ENCODE measurements around the gene PJA1.

The PJA1 gene

DNA sequence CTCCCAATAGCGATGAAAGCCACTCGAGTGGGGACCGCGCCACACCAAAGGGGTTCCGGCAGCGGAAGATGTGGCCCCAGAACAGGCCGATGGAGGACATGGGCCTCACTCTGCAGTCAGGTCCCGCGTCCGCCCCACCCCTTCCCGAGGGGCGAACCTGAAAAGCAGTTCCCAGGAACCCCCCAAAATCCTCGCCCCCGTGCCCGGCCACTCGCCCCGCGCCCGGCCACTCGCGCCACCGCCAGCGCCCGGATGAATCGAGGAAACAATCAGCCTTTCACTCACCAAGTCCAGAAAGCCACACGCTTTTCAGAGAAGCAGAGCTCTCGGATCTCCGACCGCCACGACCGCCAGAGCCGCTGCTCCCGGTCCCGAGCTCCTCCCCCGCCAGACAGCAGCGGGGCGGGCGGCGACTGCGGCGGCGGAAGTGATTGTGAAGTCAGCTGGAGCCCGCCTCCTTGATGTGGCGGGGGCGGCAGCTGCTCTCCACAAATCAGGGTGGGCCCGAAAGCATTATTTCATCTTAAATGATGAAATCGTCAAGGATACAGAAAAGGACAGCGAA, at the start of gene PJA1:
PJA1 (minus strand) TSS at position 367 of the 565 bp plus-strand sequence. CDS start 2,380 bp downstream, outside the sequence.
- DNase-seq = peak; percentile 40

DNA sequence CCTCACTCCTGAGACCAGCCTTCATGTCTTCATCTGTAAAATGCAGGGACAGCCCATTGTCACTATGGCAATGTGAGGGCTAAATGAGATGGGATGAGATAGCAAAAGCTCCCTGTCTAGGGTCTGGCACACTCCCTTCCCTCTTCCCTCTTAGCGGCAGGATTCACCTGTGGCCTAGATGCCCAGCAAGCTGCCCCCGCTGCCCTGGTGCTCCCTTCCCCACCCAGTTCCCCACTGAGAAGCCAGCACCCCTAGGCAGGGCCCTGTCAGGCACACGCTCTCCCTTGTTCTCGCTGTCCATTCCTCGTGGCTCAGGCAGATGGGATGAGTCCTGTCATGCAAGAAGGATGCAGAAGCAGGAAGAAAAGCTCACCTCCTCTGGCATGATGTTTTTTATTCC, 49.2 kb upstream of the PJA1 start:
- no peak for DNase-seq

DNA sequence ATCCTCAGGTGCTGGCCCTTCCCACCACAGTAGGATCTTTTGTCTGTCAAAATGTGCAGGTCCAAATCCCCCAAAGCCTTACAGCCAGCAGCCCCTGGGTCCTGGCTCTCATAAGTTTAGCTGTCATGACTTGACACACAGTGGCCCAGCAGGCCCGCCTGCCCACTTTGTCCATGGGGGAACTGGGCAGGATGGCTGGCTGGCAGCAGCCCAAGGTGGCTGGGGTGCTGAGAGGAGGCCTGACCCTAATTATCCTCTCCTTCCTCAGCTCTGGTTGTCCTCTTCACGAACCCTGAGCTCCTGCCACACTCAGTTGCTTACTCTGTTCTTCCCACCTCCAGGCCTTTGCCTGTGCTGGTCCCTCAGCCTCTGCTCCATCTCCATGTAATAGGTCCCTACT, 46.4 kb upstream of the PJA1 start:
- DNase-seq = no peak

GRCh38 chrX:69210581-69210980, 45.3 kb upstream of the PJA1 start:
- no peak for DNase-seq

DNA sequence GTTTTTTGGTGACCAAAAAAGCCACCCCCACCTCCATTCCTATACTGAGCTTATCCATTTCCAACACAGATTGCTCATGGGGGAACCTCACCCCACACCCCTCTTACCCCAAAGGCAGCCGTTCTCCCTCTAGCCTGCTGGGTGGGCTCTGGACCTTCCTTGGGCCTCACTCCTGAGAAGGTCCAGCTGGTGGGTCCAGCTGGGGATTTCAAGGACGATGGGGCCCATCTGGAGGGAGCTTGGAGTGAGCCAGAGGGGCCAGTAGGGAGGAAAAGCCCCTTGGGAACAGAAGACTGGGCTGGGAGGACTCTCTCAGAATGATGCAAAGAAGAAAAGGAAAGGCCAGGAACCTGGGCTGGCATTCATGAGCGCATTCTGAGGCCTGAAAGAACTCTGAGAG, 42.0 kb upstream of the PJA1 start:
- DNase-seq = no peak

DNA sequence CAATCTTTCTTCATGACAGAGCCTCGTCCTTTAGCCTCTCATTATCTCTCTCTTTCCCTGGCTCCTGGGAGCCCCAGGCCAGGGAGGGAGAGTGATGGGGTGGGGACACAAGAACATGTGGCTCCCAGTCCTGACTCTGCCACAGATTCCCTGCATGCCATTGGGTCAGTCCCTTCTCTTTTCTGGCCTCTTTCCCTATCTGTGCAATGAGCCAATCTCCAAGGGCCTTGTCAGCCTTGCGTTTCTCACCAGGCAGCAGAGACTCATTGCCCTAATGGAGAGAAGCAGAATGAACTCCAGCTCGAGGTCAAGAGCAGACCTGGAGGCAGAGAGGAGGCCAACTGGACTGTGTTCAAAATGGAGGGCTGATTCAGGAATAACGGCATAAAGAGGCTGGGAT, 38.4 kb upstream of the PJA1 start:
- no peak for DNase-seq

- no peak for DNase-seq
Observed at GRCh38 chrX:69197690-69198089, 32.4 kb upstream of the PJA1 start.

- no peak for DNase-seq
Observed at GRCh38 chrX:69196666-69197065, 31.4 kb upstream of the PJA1 start.

GRCh38 chrX:69195810-69196209, 30.6 kb upstream of the PJA1 start:
- DNase-seq = no peak

DNA sequence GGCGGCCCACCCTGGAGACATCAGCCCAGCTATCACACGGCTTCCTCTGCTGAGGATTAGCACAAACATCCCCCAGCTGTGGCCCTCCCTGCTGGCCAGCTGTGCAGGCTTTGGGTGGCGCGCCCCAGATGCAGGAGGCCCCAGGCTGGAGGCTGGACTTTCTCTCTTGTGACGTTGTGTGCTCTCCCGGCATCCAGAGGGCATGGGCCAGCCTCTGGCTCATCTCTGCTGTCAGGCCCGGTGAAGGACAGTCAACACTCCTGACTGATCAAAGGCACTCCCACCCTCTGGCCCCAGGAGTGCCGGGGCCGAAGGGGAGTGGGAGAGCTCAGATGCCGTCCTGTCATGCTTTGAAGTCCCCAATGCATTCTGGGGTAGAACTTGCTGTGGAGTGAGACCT, 29.9 kb upstream of the PJA1 start:
- no peak for DNase-seq

DNA sequence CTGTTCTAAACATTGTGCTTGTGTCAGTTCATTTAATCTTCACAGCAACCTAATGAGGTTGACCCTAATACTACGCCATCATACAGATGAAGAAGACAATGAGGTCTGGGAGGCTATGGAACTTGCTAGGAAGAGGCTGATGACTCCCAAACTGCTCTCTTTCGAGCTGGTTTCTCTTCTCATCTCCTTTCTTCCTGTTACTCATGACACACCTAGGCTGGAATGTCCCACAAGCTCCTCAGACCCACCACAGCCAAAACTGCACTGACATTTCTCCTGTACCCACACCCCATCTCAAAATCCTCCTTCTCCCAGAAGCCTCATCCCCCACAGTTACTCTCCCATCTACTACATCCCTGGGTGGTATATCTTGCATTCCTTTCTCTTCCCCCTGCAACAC, 27.4 kb upstream of the PJA1 start:
- DNase-seq = no peak

GRCh38 chrX:69189576-69190371, 24.5 kb upstream of the PJA1 start:
- DNase-seq = no peak

DNA sequence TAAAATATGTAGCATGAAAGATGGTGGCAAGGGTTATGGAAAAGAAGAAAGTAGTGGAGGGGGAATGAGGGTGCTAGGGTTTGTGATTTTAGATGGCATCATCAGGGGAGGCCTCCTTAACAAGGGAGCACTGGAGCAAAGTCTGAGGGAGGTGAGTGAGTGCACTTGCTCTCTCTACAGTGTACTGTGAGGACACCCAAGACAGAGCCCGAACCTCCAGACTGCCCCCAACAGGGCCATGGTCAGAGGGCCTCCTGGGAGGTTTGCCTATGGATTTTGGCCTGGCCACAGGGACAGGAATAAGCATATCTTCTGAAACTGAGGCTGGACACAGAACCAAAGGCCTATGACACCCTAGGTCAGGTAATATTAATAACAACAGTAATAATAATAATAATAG, 21.4 kb upstream of the PJA1 start:
- no peak for DNase-seq

DNA sequence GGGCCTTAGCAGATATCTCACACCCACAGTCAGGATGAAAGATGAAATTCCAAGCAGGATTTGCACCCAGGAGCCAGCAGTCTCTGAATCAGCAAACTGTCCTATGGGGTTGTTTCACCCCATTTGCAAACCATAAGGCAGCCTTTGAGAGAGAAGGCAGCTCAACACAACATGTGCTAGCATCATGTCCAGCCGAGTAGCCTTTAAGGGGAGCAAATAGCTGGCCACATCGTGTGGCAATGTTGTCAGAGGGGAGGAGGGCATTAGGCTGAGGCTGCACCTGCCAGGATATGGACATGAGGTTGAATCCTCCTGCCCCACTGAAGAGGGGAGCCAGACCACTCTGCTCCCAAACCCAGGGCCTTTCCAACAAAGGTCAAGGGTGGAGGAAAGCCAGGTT, 20.6 kb upstream of the PJA1 start:
- no peak for DNase-seq

- no peak for DNase-seq
Observed at GRCh38 chrX:69185141-69185540, 19.9 kb upstream of the PJA1 start.

DNA sequence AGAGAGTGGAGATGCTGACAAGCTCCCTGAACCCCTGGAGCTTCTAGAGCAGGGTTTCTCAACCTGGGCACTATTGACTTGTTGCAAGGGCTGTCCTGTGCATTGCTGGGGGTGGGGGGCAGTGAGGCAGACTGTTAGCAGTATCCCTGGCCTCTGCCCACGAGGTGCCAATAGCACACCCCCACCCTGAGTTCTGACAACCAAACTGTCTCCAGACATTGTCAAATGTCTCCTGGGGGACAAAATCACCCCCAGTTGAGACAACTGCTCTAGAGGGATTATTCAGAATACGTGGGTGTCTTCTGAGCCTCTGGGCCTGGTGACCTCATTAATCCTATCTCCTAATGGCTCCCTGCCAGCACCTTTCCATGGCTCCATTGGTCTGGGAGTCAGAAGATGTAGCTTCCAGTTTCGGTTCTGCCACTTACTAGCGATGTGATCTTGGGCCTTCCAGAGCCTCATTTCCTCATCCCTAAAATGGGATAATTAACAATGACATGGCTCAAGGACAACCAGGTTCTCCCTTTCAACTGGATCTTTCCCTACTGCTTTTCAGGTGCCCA, 17.6 kb upstream of the PJA1 start:
- DNase-seq = no peak

- peak; percentile 60 for DNase-seq
Observed at GRCh38 chrX:69179380-69179911, 14.2 kb upstream of the PJA1 start.

DNA sequence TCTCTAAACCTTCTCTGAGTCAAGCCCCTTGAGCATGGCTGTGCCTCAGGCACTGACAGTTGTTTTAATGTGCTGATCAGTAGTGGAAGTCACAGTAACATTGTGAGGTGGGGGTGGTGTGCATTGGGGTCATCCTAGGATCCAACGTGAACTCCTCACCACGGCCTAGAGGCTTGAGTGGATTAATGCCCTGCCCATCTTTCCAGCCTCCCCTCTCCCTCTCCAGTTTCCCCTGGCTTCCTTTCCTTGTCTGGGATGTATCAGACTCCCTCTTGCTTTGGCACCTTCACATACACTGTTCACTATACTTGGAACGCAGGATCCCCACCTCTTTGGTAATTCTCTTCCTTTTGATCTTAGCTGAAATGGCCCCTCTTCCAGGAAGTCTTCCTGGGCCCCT, 13.3 kb upstream of the PJA1 start:
- no peak for DNase-seq

GRCh38 chrX:69177511-69178162, 12.4 kb upstream of the PJA1 start:
- no peak for DNase-seq

DNA sequence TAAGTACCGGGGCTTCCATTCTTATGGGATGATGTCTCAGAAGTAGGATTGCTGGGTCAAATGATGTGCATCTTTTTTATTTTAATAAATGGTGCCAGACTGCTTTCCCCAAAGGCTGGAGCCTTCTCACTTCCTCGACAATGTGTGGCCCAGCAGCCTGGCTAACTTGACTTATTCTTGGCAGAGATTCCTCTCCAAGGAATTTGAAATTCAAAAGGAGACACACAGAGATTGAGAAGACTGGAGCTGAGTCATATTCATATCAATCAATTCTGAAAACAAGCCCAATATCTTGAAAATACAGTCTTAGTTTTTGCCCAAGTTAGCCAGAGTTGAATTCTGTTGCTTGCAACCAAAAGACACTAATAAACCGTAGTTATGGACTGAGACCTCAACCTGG, 10.8 kb upstream of the PJA1 start:
- DNase-seq = no peak

DNA sequence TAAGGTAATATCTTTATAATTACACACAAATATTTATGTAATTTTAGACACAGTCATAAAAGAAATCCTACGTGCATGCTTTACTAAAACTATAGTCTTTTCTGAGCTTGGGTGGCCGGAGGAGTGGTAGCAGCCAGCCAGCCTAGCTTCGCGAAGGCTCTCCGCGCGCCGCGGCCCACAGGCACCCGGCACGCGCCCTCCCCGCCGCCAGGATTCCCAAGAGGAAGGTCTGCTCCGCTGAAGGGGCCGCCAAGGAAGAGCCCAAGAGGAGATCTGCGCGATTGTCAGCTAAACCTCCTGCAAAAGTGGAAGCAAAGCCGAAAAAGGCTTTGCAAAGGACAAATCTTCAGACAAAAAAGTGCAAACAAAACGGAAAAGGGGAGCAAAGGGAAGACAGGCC, 8.7 kb upstream of the PJA1 start:
- DNase-seq = no peak

- no peak for DNase-seq
Observed at GRCh38 chrX:69172937-69173336, 7.7 kb upstream of the PJA1 start.

DNA sequence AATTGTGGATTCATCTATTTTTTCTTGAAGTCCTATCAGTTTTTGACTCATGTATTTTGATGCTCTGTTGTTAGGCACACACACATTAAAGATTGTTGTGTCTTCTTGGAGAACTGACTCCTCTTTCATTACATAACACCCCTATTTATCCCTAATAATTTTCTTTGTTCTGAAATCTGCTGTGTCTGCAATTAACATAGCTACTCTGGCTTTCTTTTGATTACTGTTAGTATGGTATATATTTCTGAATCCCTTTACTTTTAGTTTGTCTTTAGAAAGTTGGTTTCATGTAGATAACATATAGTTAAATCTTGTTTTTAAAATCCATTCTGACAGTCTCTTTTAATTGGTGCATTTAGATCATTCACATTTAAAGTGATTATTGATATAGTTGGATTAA, 5.1 kb upstream of the PJA1 start:
- no peak for DNase-seq

All from NCI-H446 treated with DMSO at 0.1 percent for 48 hours (cell line).